ENCODE data around the gene RBPMS2. TPM values are rescaled to one million over a fixed set of nuclear protein-coding genes. Genes with fewer than 3 reads are reported as not detected.

The RBPMS2 gene
- total and polyA plus RNA-seq, 2 donors (not counting 3 experiments of a cell fraction or from before 2014, with no cell fraction given) = 2.3 to 7.8 TPM

GRCh38 chr15:64779024-64779423, 3.6 kb upstream of the RBPMS2 start:
- Histone ChIP-seq H3K27ac (ENCODE audit: insufficient read depth, low read depth, low read length) (no peak overlapping the region), H3K36me3 (ENCODE audit: control insufficient read depth in 2 of 2, extremely low read depth in 1 of 2, insufficient read depth in 2 of 2, low read length in 2 of 2) (no peaks in the 10 kb centered on the region), H3K4me2 (ENCODE audit: insufficient read depth, low read length) (no peak overlapping the region), H4K20me1 (replicated peaks; ENCODE audit: control insufficient read depth, extremely low read depth, insufficient read depth, low read length) (no peaks in the 10 kb centered on the region), H3K4me3 (replicated peaks in 1 of 3; ENCODE audit: insufficient read depth in 1 of 3, low read depth in 1 of 3, low read length in 3 of 3) (no peak overlapping the region), H3K79me2 (ENCODE audit: control insufficient read depth, insufficient read depth, low read length) (no peaks in the 10 kb centered on the region), H3K9me3 (replicated peaks; ENCODE audit: control insufficient read depth, insufficient read depth, low read length) (no peaks in the 10 kb centered on the region), H2AFZ (ENCODE audit: low read depth, low read length) (no peak overlapping the region), H3K9me1 (replicated peaks; ENCODE audit: control insufficient read depth, extremely low read depth, insufficient read depth, low read length) (no peaks in the 10 kb centered on the region), H3K9ac (replicated peaks; ENCODE audit: extremely low read depth, insufficient read depth, low read length) (no peak overlapping the region), H3K4me1 (ENCODE audit: control insufficient read depth, extremely low read depth, insufficient read depth, low read length) (peaks cover 6% of the 10 kb centered on the region), H3K27me3 (ENCODE audit: control insufficient read depth in 2 of 2, insufficient read depth in 2 of 2, low read length in 2 of 2) (peaks cover 0 to 4% of the 10 kb centered on the region in 2 experiments)
- BruUV-seq (replicated peaks) = no TSS peak
- POLR2A ChIA-PET = no interaction called here
- TF ChIP-seq MAX (IDR thresholded peaks at IDR 0.05; ENCODE audit: insufficient read depth, insufficient read length) (no peak), POLR2AphosphoS5 (IDR thresholded peaks at IDR 0.05; ENCODE audit: insufficient read depth, low read depth, low read length) (no peak), MYC (IDR thresholded peaks at IDR 0.05; ENCODE audit: low read depth, low read length) (no peak), CTCF (IDR thresholded peaks at IDR 0.05; ENCODE audit: extremely low read depth in 1 of 2, insufficient read depth in 1 of 2, low read depth in 1 of 2, low read length in 2 of 2) (no peak), FOS (IDR thresholded peaks at IDR 0.05; ENCODE audit: borderline replicate concordance, insufficient read depth, low read length) (no peak), POLR2A (IDR thresholded peaks at IDR 0.05; ENCODE audit: low read depth, low read length) (no peak), EZH2 (IDR thresholded peaks at IDR 0.05; ENCODE audit: borderline replicate concordance, low read depth, low read length, severe bottlenecking) (no peak), GATA2 (IDR thresholded peaks at IDR 0.05; ENCODE audit: insufficient read depth, insufficient read length, low read depth, low read length) (no peak), JUN (IDR thresholded peaks at IDR 0.05; ENCODE audit: borderline replicate concordance, insufficient read depth, insufficient read length, low read depth) (no peak)
- intact Hi-C loops (cut with micrococcal nuclease) (no loop called here), dilution Hi-C loops (cut with MboI; ENCODE audit: extremely low pct_ligation_motif_present, low sequenced_read_pairs) (no loop called here)
- no peak for FAIRE-seq
- DNase-seq (ENCODE audit: low read depth, low spot score) = no peak
- CTCF ChIA-PET = interaction anchor here (1.3 kb wide), 1 partner anchor 48 kb away, joined by 3 read pairs; no protein-coding TSS in a partner anchor

Data from endothelial cell of umbilical vein (primary cell).